Measurements from ENCODE around the gene DSG2.

The DSG2 gene

DNA sequence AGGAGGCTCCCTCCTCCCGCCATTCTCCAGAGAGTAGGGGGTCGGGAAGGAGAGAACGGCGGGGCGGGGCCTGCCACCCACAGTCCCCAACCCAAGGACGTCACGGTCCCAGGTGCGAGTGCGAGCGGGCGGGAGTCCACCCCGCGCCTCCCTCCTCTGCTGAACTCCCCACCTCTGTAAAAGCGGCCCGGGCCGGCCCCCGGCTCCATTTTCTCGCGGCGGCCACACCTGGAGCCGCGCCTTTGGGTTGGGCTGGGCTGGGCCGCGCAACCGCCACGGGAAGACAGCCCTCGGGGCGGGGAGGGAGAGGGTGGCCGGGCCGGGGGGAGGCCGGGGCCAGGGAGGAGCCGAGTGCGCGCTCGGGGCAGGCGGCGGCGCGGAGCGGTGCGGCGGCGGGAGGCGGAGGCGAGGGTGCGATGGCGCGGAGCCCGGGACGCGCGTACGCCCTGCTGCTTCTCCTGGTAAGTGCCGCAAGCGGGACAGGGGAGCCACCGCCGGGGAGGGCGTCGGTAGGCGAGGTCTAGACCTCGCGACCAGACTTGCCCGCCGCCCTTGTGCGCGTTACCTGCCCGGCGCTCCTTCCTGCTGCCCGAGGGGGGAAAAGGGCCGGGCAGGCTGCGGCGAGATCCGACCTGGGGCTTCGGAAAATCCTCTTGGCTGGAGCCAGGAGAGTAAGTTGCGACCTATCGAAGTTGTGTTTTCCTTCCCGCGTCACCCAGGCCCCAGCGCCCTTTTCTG lies at the start of gene DSG2:
Gene DSG2 (plus strand): TSS at position 342 of the 738 bp plus-strand sequence. CDS start 75 bp downstream, at position 417.
- peak within 1 kb of the TSS; percentile 88 for H3K9ac ChIP-seq (ENCODE audit: low read depth, low read length)
- H3K36me3 ChIP-seq (ENCODE audit: control insufficient read depth, insufficient read depth, low read length) = no peaks in the 10 kb centered on the region
- H3K9me3 ChIP-seq (ENCODE audit: control insufficient read depth, insufficient read depth, low read length) = no peaks in the 10 kb centered on the region
- H3K27me3 ChIP-seq (ENCODE audit: control insufficient read depth, insufficient read depth, low read length) = peaks cover 3% of the 10 kb centered on the region
- H3K4me1 ChIP-seq (ENCODE audit: control insufficient read depth, insufficient read depth, low read length) = peaks cover 14% of the 10 kb centered on the region
- peak within 1 kb of the TSS; percentile 79 for H3K4me3 ChIP-seq (ENCODE audit: low read depth, low read length)

DNA sequence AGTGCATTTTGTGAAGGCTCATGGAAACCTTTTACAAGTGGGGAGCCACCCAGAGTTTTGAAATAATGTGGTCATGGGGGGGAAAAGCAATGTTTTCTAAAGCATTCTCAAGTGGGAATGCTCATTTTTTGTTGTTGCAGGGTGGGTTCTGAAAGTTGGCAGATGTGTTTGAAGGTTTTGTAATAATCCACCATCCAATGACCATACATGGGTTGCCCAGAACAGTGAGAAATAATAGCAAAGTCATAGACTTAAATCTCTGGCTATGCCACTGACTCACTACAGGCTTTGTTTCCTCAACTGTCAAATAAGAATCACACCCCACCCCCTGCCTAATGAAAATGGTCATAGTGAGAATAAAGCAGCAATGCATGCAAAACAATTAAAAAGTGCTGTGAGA lies 47.6 kb upstream of the DSG2 start:
- Histone ChIP-seq H3K4me1 (ENCODE audit: control insufficient read depth, insufficient read depth, low read length) (no peaks in the 10 kb centered on the region), H3K4me3 (ENCODE audit: low read depth, low read length) (no peak overlapping the region), H3K27me3 (ENCODE audit: control insufficient read depth, insufficient read depth, low read length) (no peaks in the 10 kb centered on the region)

DNA sequence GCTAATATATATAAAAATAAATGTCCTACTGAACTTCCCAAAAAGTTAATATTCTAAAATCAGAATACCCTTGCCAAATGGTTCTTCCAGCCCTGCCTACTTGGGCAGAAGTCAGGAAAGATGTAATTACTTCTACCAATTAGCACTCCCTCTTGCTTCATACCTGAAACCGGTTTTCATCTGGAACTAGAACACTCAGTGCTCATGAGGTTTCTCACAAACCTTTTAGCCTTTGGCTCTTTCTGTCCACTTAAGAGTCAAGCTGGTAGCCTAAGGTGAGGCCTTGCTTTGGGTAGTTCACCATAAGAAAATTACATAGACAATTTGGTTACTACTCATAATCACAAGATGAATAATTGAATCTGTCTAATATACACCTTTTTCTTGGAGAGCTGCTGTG lies 46.4 kb upstream of the DSG2 start:
- H3K9ac ChIP-seq (ENCODE audit: low read depth, low read length) = no peak overlapping the region
- H3K9me3 ChIP-seq (ENCODE audit: control insufficient read depth, insufficient read depth, low read length) = no peaks in the 10 kb centered on the region
- no peaks in the 10 kb centered on the region for H3K36me3 ChIP-seq (ENCODE audit: control insufficient read depth, insufficient read depth, low read length)

More for the DNA sequence above, 47.6 kb upstream of the DSG2 start:
- Histone ChIP-seq H3K9ac (ENCODE audit: low read depth, low read length) (no peak overlapping the region), H3K9me3 (ENCODE audit: control insufficient read depth, insufficient read depth, low read length) (no peaks in the 10 kb centered on the region), H3K36me3 (ENCODE audit: control insufficient read depth, insufficient read depth, low read length) (no peaks in the 10 kb centered on the region)

GRCh38 chr18:31454066-31454708 lies 43.8 kb upstream of the DSG2 start:
- Histone ChIP-seq H3K9me3 (ENCODE audit: control insufficient read depth, insufficient read depth, low read length) (no peaks in the 10 kb centered on the region), H3K36me3 (ENCODE audit: control insufficient read depth, insufficient read depth, low read length) (no peaks in the 10 kb centered on the region), H3K4me1 (ENCODE audit: control insufficient read depth, insufficient read depth, low read length) (no peaks in the 10 kb centered on the region), H3K9ac (ENCODE audit: low read depth, low read length) (no peak overlapping the region), H3K27me3 (ENCODE audit: control insufficient read depth, insufficient read depth, low read length) (no peaks in the 10 kb centered on the region), H3K4me3 (ENCODE audit: low read depth, low read length) (no peak overlapping the region)

More for the DNA sequence above, 46.4 kb upstream of the DSG2 start:
- no peaks in the 10 kb centered on the region for H3K27me3 ChIP-seq (ENCODE audit: control insufficient read depth, insufficient read depth, low read length)
- no peak overlapping the region for H3K4me3 ChIP-seq (ENCODE audit: low read depth, low read length)
- no peaks in the 10 kb centered on the region for H3K4me1 ChIP-seq (ENCODE audit: control insufficient read depth, insufficient read depth, low read length)

- Histone ChIP-seq H3K36me3 (ENCODE audit: control insufficient read depth, insufficient read depth, low read length) (no peaks in the 10 kb centered on the region), H3K9ac (ENCODE audit: low read depth, low read length) (no peak overlapping the region), H3K4me3 (ENCODE audit: low read depth, low read length) (no peak overlapping the region), H3K27me3 (ENCODE audit: control insufficient read depth, insufficient read depth, low read length) (no peaks in the 10 kb centered on the region), H3K4me1 (ENCODE audit: control insufficient read depth, insufficient read depth, low read length) (no peaks in the 10 kb centered on the region), H3K9me3 (ENCODE audit: control insufficient read depth, insufficient read depth, low read length) (no peaks in the 10 kb centered on the region)
Measured at GRCh38 chr18:31469629-31470028, 28.3 kb upstream of the DSG2 start.

DNA sequence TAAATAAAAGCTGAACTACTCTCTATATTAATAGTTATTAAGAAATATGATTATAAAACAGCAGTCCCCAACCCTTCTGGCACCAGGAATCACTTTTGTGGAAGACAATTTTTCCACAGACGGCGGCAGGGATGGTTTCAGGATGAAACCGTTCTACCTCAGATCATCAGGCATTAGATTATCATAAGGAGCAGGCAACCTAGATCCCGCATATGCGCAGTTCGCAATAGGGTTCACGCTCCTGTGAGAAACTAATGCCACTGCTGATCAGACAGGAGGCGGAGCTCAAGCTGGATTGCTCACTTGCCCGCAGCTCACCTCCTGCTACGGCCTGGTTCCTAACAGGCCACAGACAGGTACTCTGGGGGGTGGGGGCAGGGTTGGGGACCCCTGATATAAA lies 19.3 kb upstream of the DSG2 start:
- no peaks in the 10 kb centered on the region for H3K9me3 ChIP-seq (ENCODE audit: control insufficient read depth, insufficient read depth, low read length)
- no peaks in the 10 kb centered on the region for H3K36me3 ChIP-seq (ENCODE audit: control insufficient read depth, insufficient read depth, low read length)
- no peak overlapping the region for H3K4me3 ChIP-seq (ENCODE audit: low read depth, low read length)

DNA sequence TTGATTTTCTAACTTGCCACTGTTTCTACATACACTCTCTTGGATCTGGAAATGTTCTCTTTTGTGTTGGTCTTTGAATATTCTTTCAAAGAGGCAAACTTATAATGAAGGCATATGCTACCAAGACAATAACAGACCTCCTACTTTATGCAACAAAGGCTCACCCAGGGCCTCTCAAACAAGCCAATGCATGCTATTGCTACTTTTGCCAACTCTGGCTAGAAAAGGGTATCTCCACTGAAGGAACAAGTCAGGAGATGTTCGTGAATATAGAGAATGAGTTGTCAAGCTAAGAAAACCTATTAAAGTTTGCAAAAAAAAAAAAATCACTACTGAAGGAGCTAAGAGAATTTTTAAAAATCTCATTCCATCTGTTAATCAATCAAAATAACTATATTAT lies 15.9 kb upstream of the DSG2 start:
- Histone ChIP-seq H3K9ac (ENCODE audit: low read depth, low read length) (no peak overlapping the region), H3K36me3 (ENCODE audit: control insufficient read depth, insufficient read depth, low read length) (no peaks in the 10 kb centered on the region), H3K9me3 (ENCODE audit: control insufficient read depth, insufficient read depth, low read length) (no peaks in the 10 kb centered on the region), H3K4me3 (ENCODE audit: low read depth, low read length) (no peak overlapping the region), H3K27me3 (ENCODE audit: control insufficient read depth, insufficient read depth, low read length) (no peaks in the 10 kb centered on the region), H3K4me1 (ENCODE audit: control insufficient read depth, insufficient read depth, low read length) (no peaks in the 10 kb centered on the region)

More for the DNA sequence above, 19.3 kb upstream of the DSG2 start:
- Histone ChIP-seq H3K9ac (ENCODE audit: low read depth, low read length) (no peak overlapping the region), H3K4me1 (ENCODE audit: control insufficient read depth, insufficient read depth, low read length) (no peaks in the 10 kb centered on the region), H3K27me3 (ENCODE audit: control insufficient read depth, insufficient read depth, low read length) (no peaks in the 10 kb centered on the region)

DNA sequence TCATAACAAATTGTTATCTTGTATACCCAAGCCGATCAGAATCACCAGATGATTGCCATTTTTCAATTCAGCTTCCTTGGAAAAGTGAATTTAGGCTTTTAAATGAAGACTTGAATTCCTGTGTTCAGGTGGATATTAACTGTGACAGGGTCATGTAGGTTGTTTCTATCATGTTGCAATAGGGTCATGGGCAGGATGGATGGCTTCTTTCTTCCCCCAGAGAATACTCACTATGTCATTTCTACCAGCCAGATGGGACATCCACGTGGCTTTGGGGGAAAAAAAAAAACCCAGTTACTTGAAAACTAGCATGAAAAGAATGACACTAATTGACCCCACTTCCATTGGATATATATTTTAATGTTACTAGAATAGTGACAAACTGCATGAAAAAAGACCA lies 14.6 kb upstream of the DSG2 start:
- Histone ChIP-seq H3K36me3 (ENCODE audit: control insufficient read depth, insufficient read depth, low read length) (no peaks in the 10 kb centered on the region), H3K9me3 (ENCODE audit: control insufficient read depth, insufficient read depth, low read length) (no peaks in the 10 kb centered on the region), H3K4me1 (ENCODE audit: control insufficient read depth, insufficient read depth, low read length) (no peaks in the 10 kb centered on the region), H3K9ac (ENCODE audit: low read depth, low read length) (no peak overlapping the region), H3K27me3 (ENCODE audit: control insufficient read depth, insufficient read depth, low read length) (no peaks in the 10 kb centered on the region), H3K4me3 (ENCODE audit: low read depth, low read length) (no peak overlapping the region)

GRCh38 chr18:31484461-31484860 lies 13.5 kb upstream of the DSG2 start:
- no peaks in the 10 kb centered on the region for H3K4me1 ChIP-seq (ENCODE audit: control insufficient read depth, insufficient read depth, low read length)
- no peak overlapping the region for H3K4me3 ChIP-seq (ENCODE audit: low read depth, low read length)
- H3K36me3 ChIP-seq (ENCODE audit: control insufficient read depth, insufficient read depth, low read length) = no peaks in the 10 kb centered on the region
- H3K9me3 ChIP-seq (ENCODE audit: control insufficient read depth, insufficient read depth, low read length) = no peaks in the 10 kb centered on the region
- no peaks in the 10 kb centered on the region for H3K27me3 ChIP-seq (ENCODE audit: control insufficient read depth, insufficient read depth, low read length)
- H3K9ac ChIP-seq (ENCODE audit: low read depth, low read length) = no peak overlapping the region

- Histone ChIP-seq H3K9me3 (ENCODE audit: control insufficient read depth, insufficient read depth, low read length) (no peaks in the 10 kb centered on the region), H3K4me1 (ENCODE audit: control insufficient read depth, insufficient read depth, low read length) (no peaks in the 10 kb centered on the region), H3K9ac (ENCODE audit: low read depth, low read length) (no peak overlapping the region), H3K27me3 (ENCODE audit: control insufficient read depth, insufficient read depth, low read length) (no peaks in the 10 kb centered on the region), H3K4me3 (ENCODE audit: low read depth, low read length) (no peak overlapping the region), H3K36me3 (ENCODE audit: control insufficient read depth, insufficient read depth, low read length) (no peaks in the 10 kb centered on the region)
Measured at GRCh38 chr18:31486165-31486564, 11.8 kb upstream of the DSG2 start.

DNA sequence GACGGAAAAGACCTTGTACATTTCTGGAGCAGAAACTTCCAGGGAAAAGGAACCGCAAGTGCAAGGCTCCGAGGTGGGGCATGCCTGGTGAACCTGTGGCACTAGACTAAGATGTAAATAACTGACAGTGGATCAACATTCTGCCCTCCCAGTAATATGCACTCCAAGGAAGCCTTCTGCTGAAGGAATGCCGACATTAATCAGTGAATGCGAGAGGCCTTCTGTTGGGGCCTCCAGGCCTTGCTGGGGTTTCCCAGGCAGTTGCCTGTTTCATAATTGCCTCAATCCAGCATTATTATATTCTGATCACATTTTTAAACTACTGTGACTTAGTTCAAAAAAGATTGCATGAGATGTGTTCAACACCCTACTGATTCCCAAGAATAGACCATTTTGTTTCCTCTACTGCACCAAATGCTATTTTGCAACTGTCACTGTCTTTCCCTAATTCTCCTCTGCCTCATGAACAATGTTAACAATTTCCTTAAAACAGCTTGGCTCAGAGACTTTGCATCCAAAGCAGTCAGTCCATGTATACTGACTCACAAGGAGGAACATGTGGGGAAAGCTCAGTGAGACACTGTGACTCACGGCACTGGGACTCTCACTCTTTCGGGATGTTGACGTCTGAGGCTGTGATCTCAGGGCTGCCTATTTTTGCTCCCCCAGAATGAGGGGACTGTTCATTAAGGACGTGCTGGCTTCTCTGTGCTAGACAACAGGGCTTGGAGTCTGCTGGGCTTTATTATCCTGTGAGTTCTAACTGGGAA lies 10.5 kb upstream of the DSG2 start:
- no peaks in the 10 kb centered on the region for H3K36me3 ChIP-seq (ENCODE audit: control insufficient read depth, insufficient read depth, low read length)
- H3K9me3 ChIP-seq (ENCODE audit: control insufficient read depth, insufficient read depth, low read length) = no peaks in the 10 kb centered on the region
- H3K4me3 ChIP-seq (ENCODE audit: low read depth, low read length) = no peak overlapping the region
- no peak overlapping the region for H3K9ac ChIP-seq (ENCODE audit: low read depth, low read length)
- no peaks in the 10 kb centered on the region for H3K27me3 ChIP-seq (ENCODE audit: control insufficient read depth, insufficient read depth, low read length)
- H3K4me1 ChIP-seq (ENCODE audit: control insufficient read depth, insufficient read depth, low read length) = no peaks in the 10 kb centered on the region
